WI38 (cell line): ENCODE measurements around the gene PCMT1.

ENCODE experiments used
- H3K4me3 ChIP-seq: 2 replicates; pipeline ENCODE4 v1.5.1; 2011; ENCODE audit warnings: low read depth, mild to moderate bottlenecking, control low read depth, low read length
- CTCF ChIP-seq: IDR thresholded peaks from 2 replicates; pipeline ENCODE4 v1.5.1; 2012; ENCODE audit warnings: low read depth, mild to moderate bottlenecking, control low read depth, low read length

The PCMT1 gene

GRCh38 chr6:149854532-149854931, 105.0 kb downstream of the PCMT1 start:
- 0 out of 2 replicates have a peak overlapping the region, but pooled peaks have one; percentile 3 for H3K4me3 ChIP-seq
- TF ChIP-seq CTCF: no peak

GRCh38 chr6:149855040-149855654, 105.6 kb downstream of the PCMT1 start:
- H3K4me3 ChIP-seq: peak overlapping the region; percentile 60
- no peak for TF ChIP-seq CTCF

- peak overlapping the region; percentile 60 for H3K4me3 ChIP-seq
- no peak for TF ChIP-seq CTCF
Observed at GRCh38 chr6:149855741-149856140, 106.2 kb downstream of the PCMT1 start.

GRCh38 chr6:149856256-149856994, 106.9 kb downstream of the PCMT1 start:
- H3K4me3 ChIP-seq: peak overlapping the region; percentile 60
- TF ChIP-seq CTCF: no peak

GRCh38 chr6:149857541-149857940, 108.0 kb downstream of the PCMT1 start:
- H3K4me3 ChIP-seq: peak overlapping the region; percentile 60; the same call in 1 of the 2 replicates
- TF ChIP-seq CTCF: no peak

- TF ChIP-seq CTCF: no peak
- H3K4me3 ChIP-seq: no peak overlapping the region
Observed at GRCh38 chr6:149859368-149859767, 109.8 kb downstream of the PCMT1 start.

GRCh38 chr6:149859938-149860337, 110.4 kb downstream of the PCMT1 start:
- TF ChIP-seq CTCF: no peak
- H3K4me3 ChIP-seq: no peak overlapping the region
